Ishikawa (cell line): ENCODE data around the gene RAC2.

ENCODE experiments used
- CEBPB ChIP-seq: IDR thresholded peaks from 2 replicates; pipeline ENCODE4 v1.6.1; 2012
- EP300 ChIP-seq: IDR thresholded peaks from 2 replicates; pipeline ENCODE4 v1.6.1; 2012; ENCODE audit warnings: borderline replicate concordance

GRCh38 chr22:37291559-37292298 lies 47.7 kb upstream of the RAC2 start:
- no peak for TF ChIP-seq CEBPB
- no peak for TF ChIP-seq EP300
